LNCaP clone FGC (cell line): Measurements from ENCODE around the gene MYO18B.

Experiments used
- DNase-seq: peaks from one replicate; pipeline ENCODE4 v3.0.0-alpha.2; 2011; ENCODE audit warnings: low read depth
- H3K4me3 ChIP-seq: 2 replicates; pipeline ENCODE4 v1.5.1; 2011; ENCODE audit warnings: mild to moderate bottlenecking, low read depth, low read length, control low read depth
- TF ChIP-seq, protein P1 (sequence below): IDR thresholded peaks from 2 replicates; pipeline ENCODE4 v1.5.1; 2012; ENCODE audit warnings: mild to moderate bottlenecking; ENCODE audit not compliant: control insufficient read depth, insufficient read depth; ENCODE audit errors: extremely low read depth

Gene MYO18B

DNA sequence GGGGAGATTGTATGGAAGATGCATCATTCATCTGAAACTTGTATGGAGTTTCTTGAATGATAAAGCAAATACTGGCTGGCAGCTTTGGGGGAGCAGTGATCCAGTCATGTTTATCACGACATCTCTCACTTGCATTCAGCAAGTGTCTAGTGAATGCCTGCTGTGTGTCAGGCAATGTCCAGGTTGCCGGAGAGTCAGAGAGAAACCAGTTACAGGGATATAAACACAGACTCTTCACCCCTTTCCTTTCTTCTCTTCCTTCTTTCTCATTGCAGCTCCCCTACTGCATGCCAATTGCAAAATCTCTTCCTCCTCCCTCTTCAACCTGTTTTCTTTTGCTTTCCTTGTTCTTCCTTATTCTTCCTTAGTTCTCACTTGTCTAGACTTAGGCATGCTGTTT lies 220.7 kb downstream of the MYO18B start:
- no peak for DNase-seq
- TF ChIP-seq, protein P1, sequence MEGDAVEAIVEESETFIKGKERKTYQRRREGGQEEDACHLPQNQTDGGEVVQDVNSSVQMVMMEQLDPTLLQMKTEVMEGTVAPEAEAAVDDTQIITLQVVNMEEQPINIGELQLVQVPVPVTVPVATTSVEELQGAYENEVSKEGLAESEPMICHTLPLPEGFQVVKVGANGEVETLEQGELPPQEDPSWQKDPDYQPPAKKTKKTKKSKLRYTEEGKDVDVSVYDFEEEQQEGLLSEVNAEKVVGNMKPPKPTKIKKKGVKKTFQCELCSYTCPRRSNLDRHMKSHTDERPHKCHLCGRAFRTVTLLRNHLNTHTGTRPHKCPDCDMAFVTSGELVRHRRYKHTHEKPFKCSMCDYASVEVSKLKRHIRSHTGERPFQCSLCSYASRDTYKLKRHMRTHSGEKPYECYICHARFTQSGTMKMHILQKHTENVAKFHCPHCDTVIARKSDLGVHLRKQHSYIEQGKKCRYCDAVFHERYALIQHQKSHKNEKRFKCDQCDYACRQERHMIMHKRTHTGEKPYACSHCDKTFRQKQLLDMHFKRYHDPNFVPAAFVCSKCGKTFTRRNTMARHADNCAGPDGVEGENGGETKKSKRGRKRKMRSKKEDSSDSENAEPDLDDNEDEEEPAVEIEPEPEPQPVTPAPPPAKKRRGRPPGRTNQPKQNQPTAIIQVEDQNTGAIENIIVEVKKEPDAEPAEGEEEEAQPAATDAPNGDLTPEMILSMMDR: no peak
- no peak overlapping the region for H3K4me3 ChIP-seq

DNA sequence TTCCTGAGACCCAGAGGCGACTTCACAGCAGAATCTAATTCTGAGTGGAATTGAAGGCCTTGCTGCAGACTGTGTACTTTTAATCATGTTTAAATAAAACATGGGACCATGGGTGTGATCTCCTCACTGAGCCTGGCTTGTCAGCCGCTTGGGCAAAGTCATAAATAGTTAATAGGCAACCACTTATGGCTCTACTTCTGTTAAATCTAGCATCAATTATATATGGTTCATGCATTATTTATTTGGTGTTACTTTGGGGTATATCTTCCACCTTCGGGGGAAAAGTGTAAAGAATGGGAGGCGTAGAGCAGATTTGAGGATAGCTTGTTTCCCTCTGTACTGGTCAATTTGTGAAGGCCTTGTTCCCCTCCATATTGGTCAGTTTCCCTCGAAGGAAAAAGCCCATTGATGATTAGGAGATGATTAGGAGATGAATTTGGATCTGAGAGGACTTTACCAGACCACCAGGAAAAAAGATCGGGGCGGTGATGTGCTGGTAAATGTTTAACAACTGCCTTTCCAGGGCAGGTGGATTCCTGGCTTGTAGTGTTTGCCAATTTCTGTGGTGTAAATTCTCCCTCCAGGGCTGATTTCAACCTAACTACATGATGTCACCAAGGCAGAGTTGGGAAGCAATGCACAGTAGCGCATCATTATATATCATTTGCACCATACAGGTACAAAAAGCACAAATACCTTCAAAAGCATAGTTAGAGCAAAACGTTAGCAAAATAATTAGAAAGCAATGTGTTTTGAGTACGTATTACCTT lies 223.2 kb downstream of the MYO18B start:
- TF ChIP-seq, protein P1: no peak
- DNase-seq: no peak
- no peak overlapping the region for H3K4me3 ChIP-seq

- TF ChIP-seq, protein P1: no peak
- H3K4me3 ChIP-seq: no peak overlapping the region
- no peak for DNase-seq
These were observed 224.5 kb downstream of the MYO18B start for GRCh38 chr22:25966448-25966913.

GRCh38 chr22:25969286-25969685 lies 227.3 kb downstream of the MYO18B start:
- no peak for DNase-seq
- TF ChIP-seq, protein P1: no peak
- H3K4me3 ChIP-seq: no peak overlapping the region

DNA sequence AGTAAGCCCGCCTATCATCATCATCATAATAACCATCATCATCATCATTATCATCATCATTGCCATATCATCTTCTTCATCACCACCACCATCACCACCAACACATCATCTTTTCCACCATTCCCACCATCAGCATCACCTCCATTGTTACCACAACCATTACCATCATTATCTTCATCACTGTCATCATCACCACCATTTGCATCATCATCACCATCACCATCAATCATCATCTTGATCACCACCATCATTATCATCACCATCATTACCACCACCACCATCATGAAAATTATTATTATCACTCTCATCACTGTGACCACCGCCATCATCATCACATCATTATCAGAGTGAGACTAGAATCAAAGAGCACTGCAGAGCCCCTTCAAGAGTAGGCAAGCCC lies 227.9 kb downstream of the MYO18B start:
- H3K4me3 ChIP-seq: no peak overlapping the region
- TF ChIP-seq, protein P1: no peak
- no peak for DNase-seq

GRCh38 chr22:25970374-25970911 lies 228.5 kb downstream of the MYO18B start:
- no peak overlapping the region for H3K4me3 ChIP-seq
- DNase-seq: no peak
- TF ChIP-seq, protein P1: no peak
